NT2/D1 (cell line): ENCODE results near the gene DCLK2.

Experiments used
- SUZ12 ChIP-seq: IDR thresholded peaks from 2 replicates; pipeline ENCODE4 v1.6.1; 2011; ENCODE audit not compliant: insufficient read length, insufficient read depth; ENCODE audit errors: extremely low read depth
- ZNF274 ChIP-seq: IDR thresholded peaks from 2 replicates; pipeline ENCODE4 v1.6.1; 2011; ENCODE audit warnings: mild to moderate bottlenecking, low read depth, low read length

DNA sequence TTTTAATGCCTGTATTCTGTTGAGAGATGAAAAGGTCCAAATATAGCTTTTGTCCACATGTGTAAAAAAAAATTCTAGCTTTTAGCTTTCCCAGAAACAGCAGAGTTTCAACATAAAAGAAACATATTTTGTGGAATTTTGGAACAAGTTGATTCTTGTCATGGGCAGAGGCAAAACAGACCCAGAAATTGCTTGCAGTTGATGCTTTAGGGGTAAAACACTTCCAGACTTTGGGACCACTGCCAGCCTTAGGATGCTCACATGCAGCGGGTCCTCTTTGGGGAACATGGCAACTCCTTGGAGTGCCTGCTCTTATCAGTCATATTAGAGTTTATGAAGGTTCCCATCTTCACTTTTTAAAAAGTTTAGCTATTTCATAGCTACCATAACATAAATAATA lies 30.4 kb downstream of the DCLK2 start:
- TF ChIP-seq ZNF274 = no peak
- no peak for TF ChIP-seq SUZ12
